GM19238 (cell line): ENCODE results near the gene FOXL1.

Source experiments
- DNase-seq: peaks from one replicate; pipeline ENCODE4 v3.0.0; 2011; ENCODE audit warnings: low spot score; ENCODE audit not compliant: insufficient read length

Gene FOXL1

DNA sequence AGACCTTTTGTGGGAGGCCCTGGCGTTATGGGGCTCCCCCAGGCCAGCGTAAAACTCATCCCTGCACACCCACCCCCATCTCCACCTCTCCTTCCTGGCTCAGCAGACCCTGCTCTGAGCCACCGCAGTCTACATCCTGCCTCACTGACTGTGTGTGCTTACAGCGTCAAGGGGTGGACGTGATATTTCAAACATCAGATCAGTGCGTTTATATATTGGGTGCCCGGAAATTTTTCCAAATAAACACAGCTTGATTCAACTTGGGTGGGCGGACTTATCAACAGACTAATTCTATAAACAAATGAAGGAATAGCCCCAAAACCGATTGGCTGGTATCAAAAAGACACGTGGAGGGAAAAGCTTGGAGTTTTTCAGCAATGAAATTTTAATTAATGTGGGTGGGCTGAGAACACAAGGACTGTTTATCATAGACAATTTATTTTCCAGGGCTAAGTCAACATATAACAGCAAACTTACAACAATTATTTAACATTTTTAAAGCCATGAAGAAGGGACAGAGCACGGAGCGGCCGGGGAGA lies at the start of gene FOXL1:
FOXL1 (plus strand) TSS at position 489 of the 539 bp plus-strand sequence. CDS start 175 bp downstream, outside the sequence.
- DNase-seq = no peak

DNA sequence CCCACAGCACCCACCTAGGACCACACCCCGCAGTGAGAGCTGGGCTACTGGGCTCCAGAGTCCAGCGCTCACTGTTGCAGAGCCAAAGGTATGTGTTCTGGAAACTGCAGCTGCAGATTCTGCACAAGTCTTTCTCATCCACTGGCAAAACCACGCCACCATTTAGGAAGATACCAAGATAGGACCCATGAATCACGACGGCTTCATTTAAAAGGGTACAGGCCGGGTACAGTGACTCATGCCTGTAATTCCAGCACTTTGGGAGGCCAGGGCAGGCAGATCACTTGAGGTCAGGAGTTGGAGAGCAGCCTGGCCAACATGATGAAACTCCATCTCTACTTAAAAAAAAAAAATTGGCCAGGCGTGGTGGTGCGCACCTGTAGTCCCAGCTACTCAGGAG lies 49.2 kb upstream of the FOXL1 start:
- no peak for DNase-seq

DNA sequence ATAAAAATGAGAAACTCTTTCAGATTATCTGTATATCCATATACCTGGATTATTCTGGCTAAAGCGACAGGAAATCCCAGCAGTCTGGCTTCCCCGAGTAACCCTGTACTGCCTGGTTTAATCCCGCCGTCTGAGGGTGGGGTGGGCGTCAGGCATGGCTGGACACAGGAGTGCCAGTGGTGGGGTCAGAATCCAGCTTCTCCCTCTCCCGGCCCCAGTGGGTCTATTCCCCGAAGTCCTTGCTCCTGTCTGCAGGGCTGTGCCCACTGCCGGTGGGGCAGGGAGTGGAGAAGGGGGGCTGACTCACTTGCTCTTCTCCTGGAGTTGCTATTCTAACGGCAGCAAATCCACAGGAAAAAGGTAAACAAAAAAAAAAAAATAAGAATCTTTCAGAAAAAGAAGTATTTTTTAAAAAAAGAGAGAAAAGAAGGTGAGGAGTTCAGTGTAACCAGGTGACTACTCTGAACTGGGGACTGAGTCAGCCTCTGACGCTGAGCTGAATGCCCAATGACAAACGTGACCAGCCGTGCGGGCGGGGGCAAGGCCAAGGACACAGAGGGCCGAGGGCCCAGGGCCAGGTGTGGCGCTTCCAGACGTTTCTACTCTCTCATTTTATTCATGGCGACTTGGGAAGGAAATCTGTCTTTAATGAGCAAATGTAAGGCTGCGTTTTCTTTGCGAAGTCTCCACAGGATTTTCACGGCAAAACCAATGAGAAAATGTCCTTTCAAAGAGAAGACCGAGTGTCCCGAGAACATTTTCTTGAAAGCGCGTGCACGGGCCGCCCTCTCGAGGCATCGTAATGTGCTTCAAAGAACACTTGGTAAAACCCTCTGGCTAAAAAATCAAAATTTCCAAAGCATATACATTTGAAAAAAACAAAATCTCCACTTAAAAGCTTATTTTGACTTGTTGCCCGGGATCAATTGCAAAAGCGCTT lies 47.8 kb upstream of the FOXL1 start:
- no peak for DNase-seq

DNA sequence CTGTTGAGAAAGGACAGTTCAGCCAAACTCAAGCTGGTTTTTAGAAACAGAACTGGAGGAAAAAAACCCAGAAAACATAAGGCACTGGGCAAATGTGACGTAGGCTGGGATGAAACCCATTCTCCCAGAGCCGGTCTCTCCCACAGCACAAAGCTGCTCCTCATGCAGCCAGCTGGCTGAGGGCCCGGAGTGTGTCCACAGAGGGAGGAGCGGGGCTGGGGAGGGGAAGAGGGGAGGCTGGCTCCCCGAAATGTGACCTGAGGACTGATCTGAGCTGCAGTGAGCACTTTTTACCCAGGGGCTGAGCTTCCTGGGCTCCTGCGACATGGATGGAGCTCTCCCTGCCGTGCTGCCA lies 47.2 kb upstream of the FOXL1 start:
- DNase-seq = no peak

DNA sequence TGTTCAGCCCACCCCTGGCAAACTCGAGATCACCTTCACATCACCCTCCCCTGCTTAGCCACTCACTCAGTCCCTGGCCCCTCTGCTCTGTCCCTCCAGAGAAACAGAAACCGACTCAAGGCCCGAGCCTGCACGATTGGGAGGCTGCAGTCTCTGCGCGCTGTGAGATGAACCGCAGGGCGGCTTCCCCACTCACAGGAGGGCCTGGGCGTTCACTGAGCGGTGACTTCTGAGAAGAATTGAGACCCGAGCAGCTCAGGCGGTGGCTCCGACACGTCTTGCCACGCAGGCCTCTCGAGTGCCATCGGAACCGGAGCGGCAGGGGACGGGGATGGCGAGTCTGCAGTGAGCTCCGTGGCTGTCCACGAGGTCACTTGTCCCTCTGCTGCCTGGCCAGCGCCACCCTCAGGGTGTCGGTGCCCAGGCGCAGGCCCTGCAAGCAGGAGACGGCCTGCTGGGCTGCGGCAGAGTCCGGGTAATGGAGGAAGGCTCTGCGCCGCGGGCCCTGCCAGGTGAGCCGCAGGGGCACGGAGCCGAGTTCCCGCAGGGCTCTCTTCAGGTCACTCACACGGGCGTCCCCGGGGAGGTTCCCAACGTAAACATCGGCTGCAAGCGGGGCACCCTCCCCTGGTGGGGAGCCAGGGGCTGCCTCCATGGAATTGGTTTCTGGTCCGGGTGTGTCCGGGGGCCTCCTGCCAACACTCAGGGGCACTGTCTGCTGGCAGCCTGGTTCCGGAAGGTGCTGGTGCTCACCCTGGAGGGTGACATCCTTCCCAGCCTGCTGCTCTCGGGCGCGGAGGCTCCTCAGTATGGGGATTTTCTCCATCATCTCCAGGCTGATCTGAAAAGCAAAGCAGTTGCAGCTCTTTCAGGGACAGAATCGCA lies 46.5 kb upstream of the FOXL1 start:
- no peak for DNase-seq

DNA sequence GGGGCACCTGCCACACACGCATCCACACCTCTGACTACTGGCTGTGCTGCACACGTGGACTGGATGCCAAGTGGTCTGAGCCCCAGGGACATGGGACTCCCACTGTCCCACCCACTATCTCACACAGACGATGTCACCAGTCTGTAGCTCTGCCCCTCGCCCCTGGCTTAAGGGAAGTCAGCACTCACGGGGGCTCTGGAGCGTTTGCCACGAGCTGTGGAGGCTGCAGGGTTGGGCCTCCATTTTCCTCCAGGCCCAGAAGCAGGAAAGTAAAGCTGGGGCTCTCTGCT lies 45.9 kb upstream of the FOXL1 start:
- DNase-seq = no peak

DNA sequence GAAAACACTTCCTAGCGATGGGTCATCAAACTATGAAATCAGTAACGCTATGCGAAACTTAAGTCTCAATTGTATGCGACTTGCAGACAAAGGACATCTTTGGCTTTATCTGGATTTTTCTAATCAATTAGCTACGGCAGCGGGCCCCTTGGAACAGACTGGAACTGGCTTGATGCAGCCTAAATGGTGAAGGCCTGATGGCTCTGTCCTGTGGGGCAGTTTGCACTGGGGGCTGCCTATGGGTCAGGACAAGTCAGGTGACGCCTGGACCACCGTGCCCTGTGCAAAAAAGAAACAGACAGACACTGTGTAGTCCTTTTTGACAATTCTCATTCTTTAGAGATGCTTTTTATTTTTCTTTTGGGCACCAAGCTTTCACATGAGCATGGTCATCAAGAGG lies 45.3 kb upstream of the FOXL1 start:
- no peak for DNase-seq

DNA sequence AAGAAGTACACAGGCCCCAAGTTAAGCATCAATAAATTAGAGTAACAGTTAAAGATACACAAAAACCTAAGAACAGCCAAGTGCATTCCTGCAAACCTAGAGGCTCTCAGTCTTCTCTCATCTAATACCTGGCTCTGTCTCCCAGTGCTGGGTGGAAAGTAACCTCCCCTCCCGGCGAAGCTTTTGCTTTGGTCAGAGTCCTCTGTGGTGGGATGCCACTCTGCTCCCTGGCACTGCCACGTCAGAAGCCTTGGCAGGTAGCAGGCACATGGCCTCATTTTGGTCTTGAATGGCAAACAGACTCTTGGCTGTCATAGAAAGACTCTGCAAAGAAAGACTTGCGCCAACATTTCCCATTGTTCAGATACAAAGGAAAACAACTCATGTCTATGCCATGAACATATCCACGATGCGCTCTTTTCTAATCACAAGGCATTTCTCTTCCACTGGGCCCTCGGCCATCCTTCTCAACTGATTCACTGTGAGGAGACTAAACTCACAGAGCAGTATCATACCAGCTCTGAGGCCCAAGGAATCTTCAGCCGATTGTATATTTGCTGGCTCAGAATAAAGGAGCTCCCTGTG lies 44.5 kb upstream of the FOXL1 start:
- no peak for DNase-seq

DNA sequence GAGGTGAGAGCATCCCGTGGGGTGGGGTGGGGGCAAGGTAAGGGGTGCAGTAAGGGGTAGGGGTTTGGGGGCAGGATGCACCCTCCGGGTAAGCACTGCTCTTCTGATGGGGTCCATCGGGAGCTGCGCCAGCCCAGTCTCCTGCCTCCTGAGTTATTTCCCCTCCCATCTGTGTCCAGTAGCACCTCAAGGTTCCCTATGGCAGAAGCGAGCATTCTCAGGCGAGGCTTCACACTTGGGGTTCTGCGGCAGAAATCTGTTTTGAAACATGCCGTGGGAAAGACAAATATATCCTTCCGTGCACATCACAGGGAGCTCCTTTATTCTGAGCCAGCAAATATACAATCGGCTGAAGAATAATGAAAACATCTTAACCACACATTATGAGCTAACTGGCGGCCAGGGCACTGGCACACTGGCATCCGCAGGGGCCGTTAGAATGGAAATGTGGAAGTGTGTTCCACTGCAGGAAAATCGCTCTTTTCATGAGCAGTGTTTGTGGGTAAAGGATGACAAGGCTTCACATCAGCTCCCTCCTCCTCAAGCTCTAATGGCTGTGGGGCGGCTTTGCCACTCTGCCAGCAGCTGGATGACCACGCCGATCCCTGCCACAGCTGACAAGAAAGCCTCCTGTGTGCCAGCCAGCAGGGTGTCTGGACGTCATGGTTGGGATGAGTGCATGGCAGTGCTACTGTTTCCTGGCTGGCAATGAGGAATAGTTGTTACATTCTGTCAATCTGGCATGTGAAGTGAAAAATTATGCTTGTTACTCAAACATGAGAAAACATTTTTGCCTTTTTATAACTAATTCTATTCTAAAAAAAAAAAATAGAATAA lies 43.4 kb upstream of the FOXL1 start:
- no peak for DNase-seq

DNA sequence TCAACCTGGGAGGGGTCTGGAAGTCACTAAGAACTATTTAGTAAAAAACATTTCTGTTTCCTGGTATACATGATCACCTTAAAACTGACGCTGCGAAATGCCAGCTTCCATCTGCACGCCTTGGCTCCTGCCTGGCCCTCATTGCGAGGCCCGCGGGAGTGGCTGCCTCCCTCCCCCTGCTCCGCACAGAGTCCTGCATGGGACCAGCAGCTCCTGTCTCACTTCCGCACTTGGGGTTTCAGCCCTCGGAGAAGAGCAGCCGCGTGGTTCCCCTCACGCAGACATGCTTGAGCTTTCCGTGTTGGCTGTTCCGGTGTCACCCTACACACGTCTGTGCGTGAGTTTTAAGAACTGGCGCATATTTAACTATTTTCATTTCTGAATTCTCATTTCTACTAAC lies 41.7 kb upstream of the FOXL1 start:
- no peak for DNase-seq

DNA sequence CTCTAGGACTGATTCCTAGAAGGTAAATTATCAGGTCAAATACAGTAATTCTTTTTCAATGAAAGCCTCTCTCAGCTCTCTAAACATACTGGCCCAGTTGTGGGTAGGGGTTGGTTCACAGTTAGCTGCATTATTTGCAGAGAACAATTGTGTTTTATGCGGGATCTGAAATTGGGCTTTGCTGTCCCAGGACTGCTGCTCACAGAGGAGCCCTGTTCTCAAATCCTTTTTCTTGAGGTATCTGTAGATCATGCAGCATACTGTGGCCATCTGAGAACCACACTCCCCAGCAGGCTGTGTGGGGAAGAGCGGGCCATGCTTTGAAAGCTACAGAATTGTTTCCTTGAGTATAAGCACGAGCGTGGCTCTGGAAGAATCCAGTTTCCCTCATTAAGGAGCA lies 40.9 kb upstream of the FOXL1 start:
- no peak for DNase-seq

DNA sequence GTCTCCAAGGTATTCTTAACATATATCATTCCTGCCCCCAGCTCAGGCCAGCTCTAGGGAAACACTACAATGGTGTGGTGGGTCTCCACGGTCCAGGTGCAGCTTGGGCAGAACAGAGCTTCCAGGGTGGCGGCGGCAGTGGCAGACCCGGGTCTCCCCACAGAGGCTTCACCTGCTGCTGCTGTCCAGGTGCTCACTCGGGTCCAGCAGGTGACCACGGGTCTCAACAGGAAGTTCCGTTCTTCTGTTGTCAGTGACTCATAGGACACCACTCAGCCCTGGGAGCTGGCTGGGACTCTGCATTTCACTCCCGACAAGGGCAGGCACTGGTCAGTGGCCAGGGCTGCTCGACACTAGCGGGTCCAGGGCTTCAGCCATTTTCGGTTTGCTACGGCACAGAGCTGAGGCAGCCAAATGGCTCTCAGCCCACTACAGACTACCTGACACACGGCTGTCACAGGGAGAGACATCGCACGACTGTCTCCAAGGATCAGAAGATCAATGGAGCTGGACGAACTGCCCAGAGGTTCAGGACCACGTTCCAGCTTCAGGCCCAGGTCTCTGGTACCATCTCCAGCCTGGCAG lies 40.1 kb upstream of the FOXL1 start:
- DNase-seq = no peak

DNA sequence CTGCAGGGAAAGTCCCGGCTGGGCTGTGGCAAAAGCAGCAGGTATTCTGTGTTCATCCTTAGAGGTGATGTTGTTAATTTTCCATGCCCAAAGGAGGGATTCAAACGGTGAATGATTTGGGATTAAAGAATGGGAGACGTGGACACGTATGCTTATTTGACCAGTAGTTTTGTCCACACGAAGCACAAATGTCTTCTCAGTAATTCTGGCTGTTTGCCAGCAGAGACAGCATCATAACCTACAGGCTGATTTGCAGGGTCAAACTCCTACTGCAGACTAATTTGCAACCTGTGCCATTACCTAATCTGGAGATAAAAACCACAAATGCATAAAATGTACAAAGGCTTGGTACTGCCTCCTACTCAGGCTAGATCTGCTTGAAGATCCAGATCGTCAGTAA lies 37.5 kb upstream of the FOXL1 start:
- DNase-seq = no peak

DNA sequence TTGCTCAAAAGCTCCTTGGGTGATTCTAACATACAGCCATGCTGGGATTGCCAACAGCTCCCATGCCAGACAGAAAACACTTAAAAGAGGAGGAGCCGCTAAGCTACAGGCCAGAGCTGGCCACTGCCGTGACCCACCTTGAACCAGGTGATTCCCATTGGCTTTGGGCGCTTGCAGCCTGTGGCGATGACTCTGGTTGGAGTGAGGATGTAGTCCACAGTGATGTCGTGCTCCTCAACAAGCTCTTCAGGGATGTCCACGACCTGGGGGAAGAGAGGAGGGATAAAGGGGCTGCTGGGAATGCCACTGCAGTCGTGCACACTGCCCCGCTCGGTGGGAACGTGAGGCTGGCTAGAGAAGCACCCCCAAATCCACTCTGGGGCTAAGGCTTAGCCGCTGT lies 36.8 kb upstream of the FOXL1 start:
- no peak for DNase-seq

DNA sequence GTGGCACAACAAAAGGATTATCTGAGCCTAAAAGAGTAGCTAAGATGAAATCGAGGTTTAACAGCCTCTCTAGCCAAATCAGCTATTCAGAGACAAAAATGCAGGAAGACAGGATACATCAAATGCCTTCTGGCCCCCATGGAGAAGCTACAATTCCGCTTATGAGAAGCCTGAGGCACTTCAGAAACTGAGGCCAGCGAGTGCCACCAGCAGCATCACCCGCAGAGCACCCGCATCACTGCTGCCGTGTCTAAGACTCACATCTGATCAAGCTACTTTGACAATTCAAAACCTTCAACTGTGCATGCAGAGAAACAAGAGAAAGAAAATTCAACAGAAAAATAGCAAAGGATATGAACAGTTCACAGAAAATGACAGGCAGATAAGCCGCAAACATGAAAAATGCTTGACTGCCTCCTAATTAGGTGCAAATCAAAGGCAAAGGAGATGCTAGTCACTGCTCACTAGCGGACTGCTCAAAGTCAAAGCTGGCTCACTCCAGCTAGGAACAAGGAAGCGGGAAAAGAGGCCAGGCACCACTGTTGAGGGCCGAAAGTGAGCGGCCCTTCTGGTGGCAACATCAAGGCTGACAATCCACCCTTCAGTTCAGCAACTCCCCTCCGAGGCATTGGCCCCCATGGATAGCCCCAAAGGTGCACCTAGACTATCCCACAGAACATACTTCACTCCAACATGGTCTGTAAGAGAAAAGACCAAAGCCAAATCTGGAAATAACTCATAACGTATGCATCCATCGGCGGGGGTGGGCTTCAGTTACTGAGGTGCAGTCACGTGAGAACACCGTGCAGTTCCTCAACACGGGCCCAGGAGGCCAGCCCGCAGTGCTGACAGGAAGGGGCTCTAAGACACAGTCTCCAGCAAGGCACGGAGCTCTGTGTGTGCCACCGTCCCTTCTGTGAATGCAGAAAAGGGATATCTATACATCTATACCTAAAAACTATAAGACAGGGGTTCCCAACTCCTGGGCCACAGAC lies 35.3 kb upstream of the FOXL1 start:
- DNase-seq = no peak

DNA sequence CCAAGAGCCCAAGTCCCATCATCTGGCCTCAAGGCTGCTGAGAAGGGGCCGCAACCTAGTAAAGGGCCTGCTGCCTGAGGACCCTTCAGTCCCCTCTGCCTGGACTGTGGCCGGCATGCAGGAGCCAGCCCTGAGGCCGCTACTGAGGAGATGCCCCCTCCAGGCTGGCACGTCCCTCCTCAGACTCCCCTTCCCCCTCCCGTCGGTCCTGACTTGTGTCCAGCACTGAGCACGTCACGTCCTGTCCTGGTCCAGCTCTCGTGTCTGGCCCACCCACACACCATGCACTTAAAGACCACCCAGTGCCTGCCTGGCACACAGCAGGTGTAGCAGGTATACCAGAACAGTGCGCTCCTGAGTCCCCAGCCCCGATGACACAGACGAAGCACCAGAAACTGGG lies 32.9 kb upstream of the FOXL1 start:
- no peak for DNase-seq

DNA sequence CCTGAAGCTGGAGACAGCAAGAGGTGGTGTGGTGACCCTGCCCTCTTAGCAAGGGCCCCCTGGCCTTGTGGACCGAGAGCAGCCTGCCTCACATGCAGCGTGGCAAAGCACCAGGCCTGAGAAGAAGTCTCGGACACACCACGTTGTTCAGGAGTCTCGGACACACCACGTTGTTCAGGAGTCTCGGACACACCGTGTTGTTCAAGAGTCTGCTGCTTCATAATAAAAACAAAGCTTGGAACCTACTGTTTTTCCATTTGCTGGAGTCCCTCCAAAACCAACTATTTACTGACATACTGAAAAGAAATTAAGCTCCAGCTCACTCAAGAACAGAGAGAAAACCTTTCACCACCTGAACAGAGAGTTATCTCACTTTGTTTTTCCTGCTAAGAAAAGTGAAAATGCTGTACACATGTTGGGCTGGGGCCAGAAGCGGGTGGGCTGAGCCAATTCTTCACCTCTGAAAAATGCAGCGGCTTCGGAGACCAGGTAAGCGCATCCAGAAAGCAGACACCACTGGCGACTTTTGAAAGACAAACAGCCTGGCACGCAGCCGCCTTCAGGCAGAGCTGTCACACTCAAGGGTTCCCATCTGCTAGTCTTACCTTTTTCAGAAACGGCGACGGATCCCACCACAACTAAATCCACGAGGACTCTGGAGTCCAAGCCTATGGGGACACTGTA lies 32.3 kb upstream of the FOXL1 start:
- no peak for DNase-seq

DNA sequence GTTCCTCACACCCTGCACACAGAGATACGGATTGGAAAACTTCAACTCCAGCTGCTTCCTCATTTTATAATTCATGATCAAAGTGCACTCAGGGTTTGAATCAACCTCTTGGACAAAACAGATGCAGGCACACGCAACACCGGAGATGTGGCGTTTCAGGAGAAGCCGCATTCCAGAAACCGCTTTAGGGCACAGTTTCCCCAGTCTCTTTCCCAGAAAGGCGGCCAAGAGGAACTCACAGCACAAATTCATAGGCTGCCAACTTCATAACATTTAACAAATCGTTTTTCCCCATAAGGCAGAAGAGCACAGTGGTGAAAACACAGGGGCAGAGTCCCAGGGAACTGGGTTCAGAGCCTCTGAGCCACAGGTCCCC lies 31.7 kb upstream of the FOXL1 start:
- no peak for DNase-seq

DNA sequence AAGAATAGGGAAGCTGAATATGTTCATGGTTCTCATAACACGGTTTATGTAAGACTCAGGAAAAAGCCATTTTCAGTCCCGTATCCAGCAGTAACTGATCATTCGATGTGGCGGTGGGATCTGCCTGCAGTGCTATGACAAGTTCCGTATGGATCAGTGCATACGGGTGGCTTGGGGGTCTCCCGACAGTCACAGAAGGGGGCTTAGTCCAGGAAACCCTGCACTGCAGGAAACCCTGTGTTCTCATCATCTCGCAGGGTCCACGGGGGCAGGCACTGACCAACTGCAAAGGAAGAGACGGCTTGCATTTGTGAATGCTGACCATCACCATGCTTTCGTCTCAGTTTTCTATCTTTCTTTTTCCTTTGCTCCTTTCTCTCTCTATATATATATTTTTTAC lies 31.1 kb upstream of the FOXL1 start:
- DNase-seq = no peak
